IMR-90 (cell line): ENCODE data around the gene C7.

ENCODE experiments used
- BHLHE40 ChIP-seq: fragments of 150-350 bp; IDR thresholded peaks from 2 replicates; pipeline ENCODE4 v1.6.1; 2016; ENCODE audit warnings: mild to moderate bottlenecking, low read depth, low read length
- CEBPB ChIP-seq: IDR thresholded peaks from 2 replicates; pipeline ENCODE4 v1.6.1; 2012; ENCODE audit warnings: low read depth, low read length, improper control_type of control experiment
- CTCF ChIP-seq: conservative IDR thresholded peaks from 2 replicates; pipeline ENCODE4 v1.5.1; 2012; ENCODE audit warnings: mild to moderate bottlenecking, low read depth, low read length, improper control_type of control experiment
- ELK1 ChIP-seq: fragments of 150-350 bp; IDR thresholded peaks from 2 replicates; pipeline ENCODE4 v1.6.1; 2016; ENCODE audit warnings: low read depth, mild to moderate bottlenecking, low read length, moderate library complexity, borderline replicate concordance
- MAFK ChIP-seq: IDR thresholded peaks from 2 replicates; pipeline ENCODE4 v1.6.1; 2012; ENCODE audit warnings: low read depth, low read length, improper control_type of control experiment
- MXI1 ChIP-seq: IDR thresholded peaks from 2 replicates; pipeline ENCODE4 v1.6.1; 2012; ENCODE audit warnings: low read depth, mild to moderate bottlenecking, low read length, moderate library complexity, borderline replicate concordance
- NFE2L2 ChIP-seq: fragments of 150-350 bp; IDR thresholded peaks from 2 replicates; pipeline ENCODE4 v1.6.1; 2016; ENCODE audit warnings: low read depth, mild to moderate bottlenecking, low read length
- POLR2A ChIP-seq: IDR thresholded peaks from 2 replicates; pipeline ENCODE4 v1.6.1; 2012; ENCODE audit warnings: mild to moderate bottlenecking, low read depth, low read length
- RAD21 ChIP-seq: IDR thresholded peaks from 2 replicates; pipeline ENCODE4 v1.6.1; 2012; ENCODE audit warnings: low read length, improper control_type of control experiment
- RCOR1 ChIP-seq: IDR thresholded peaks from 2 replicates; pipeline ENCODE4 v1.6.1; 2012; ENCODE audit warnings: mild to moderate bottlenecking, low read length, improper control_type of control experiment; ENCODE audit not compliant: insufficient replicate concordance
- RFX5 ChIP-seq: IDR thresholded peaks from 2 replicates; pipeline ENCODE4 v1.8.0; 2012; ENCODE audit warnings: low read depth, mild to moderate bottlenecking, low read length, moderate library complexity
- SMC3 ChIP-seq: fragments of 150-350 bp; IDR thresholded peaks from 2 replicates; pipeline ENCODE4 v1.6.1; 2016; ENCODE audit warnings: low read depth, mild to moderate bottlenecking, antibody characterized with exemption, low read length, moderate library complexity

- TF ChIP-seq POLR2A (no peak), CTCF (no peak), SMC3 (no peak), RAD21 (no peak), NFE2L2 (no peak), RCOR1 (no peak), MXI1 (no peak), CEBPB (no peak), MAFK (no peak), BHLHE40 (no peak), RFX5 (no peak), ELK1 (no peak)
Observed at GRCh38 chr5:41004931-41005330, 95.6 kb downstream of the C7 start.
